Activated naive CD8-positive, alpha-beta T cell treated with anti-CD3 and anti-CD28 coated beads, Interleukin-2, amount 10 ng/mL, durations not matched to agents 7 days and 5 days (primary cell): Measurements from ENCODE around the gene GYPE. TPM values are rescaled to one million over a fixed set of nuclear protein-coding genes. Genes with fewer than 3 reads are reported as not detected.
"Not testable (repeated sequence)": the region's sequence is repeated elsewhere in the genome, so short reads cannot be mapped to it uniquely, and the experiment has no call there.

Source experiments
- ATAC-seq: fragments of 150-1000 bp; cut with Tn5 transposase; one replicate; pipeline ENCODE4 v1.10.0; 2021; ENCODE audit warnings: low read depth, moderate library complexity
- POLR2A ChIA-PET: fragments of 350-600 bp; sonication (Branson Sonifier 250); formaldehyde crosslinking; loops from one replicate; lab custom pipeline; 2021; ENCODE audit warnings: antibody characterized with exemption; lab: Charles Lee
- DNase-seq: peaks from one replicate; pipeline ENCODE4 v3.0.0; 2021
- H3K27ac Mint-ChIP-seq: one replicate; pipeline ENCODE4 v1.8.0; 2022; ENCODE audit warnings: mild to moderate bottlenecking, mixed read lengths
- H3K27me3 Mint-ChIP-seq: one replicate; pipeline ENCODE4 v1.8.0; 2022; ENCODE audit warnings: mild to moderate bottlenecking, moderate library complexity, mixed read lengths
- H3K36me3 Mint-ChIP-seq: one replicate; pipeline ENCODE4 v1.8.0; 2021; ENCODE audit warnings: mild to moderate bottlenecking, mixed read lengths
- H3K4me1 Mint-ChIP-seq: one replicate; pipeline ENCODE4 v1.8.0; 2021; ENCODE audit warnings: mixed read lengths
- H3K4me3 Mint-ChIP-seq: one replicate; pipeline ENCODE4 v1.8.0; 2022; ENCODE audit warnings: mild to moderate bottlenecking, moderate library complexity, mixed read lengths
- H3K9me3 Mint-ChIP-seq: one replicate; pipeline ENCODE4 v1.8.0; 2021; ENCODE audit warnings: mixed read lengths
- total RNA-seq, 2 experiments: library from RNA; stranded (reverse); gene quantifications; one replicate each; pipeline ENCODE4 v1.2.3, GENCODE V29; 2021

The GYPE gene
- 1 to 10 TPM; 3.0 to 3.5 TPM for total RNA-seq

GRCh38 chr4:143905440-143905839 is at the start of gene GYPE:
GYPE (minus strand) TSS chr4:143905559; CDS start chr4:143905507, 52 bp downstream.
- POLR2A ChIA-PET, DNase-seq, H3K27me3 Mint-ChIP-seq, H3K27ac Mint-ChIP-seq, H3K36me3 Mint-ChIP-seq, H3K9me3 Mint-ChIP-seq, ATAC-seq, H3K4me3 Mint-ChIP-seq: not testable (repeated sequence)
- peaks cover 23% of the 10 kb centered on the region for H3K4me1 Mint-ChIP-seq

DNA sequence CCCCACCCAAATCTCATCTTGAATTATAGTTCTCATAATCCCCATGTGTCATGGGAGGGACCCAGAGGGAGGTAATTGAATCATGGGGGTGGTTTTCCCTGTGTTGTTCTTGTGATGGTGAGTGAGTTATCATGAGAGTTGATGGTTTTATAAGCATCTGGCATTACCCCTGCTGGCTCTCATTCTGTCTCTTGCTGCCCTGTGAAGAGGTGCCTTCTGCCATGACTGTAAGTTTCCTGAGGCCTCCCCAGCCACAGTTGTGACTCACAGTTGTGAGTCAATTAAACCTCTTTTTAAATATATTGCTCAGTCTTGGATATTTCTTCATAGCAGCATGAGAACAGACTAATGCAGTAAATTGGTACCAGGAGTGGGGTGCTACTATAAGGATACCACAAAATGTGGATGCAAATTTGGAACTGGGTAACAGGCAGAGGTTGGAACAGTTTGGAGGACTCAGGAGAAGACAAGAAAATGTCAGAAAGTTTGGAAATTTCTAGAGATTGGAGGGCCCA is 46.2 kb upstream of the GYPE start:
- H3K4me1 Mint-ChIP-seq, H3K27ac Mint-ChIP-seq, POLR2A ChIA-PET, H3K4me3 Mint-ChIP-seq, ATAC-seq, DNase-seq, H3K27me3 Mint-ChIP-seq, H3K36me3 Mint-ChIP-seq, H3K9me3 Mint-ChIP-seq: not testable (repeated sequence)

GRCh38 chr4:143950967-143951366 is 45.6 kb upstream of the GYPE start:
- H3K36me3 Mint-ChIP-seq, ATAC-seq, H3K27ac Mint-ChIP-seq, DNase-seq, H3K27me3 Mint-ChIP-seq, H3K4me3 Mint-ChIP-seq, H3K4me1 Mint-ChIP-seq, POLR2A ChIA-PET, H3K9me3 Mint-ChIP-seq: not testable (repeated sequence)

GRCh38 chr4:143950185-143950584 is 44.8 kb upstream of the GYPE start:
- POLR2A ChIA-PET: not testable (repeated sequence)

DNA sequence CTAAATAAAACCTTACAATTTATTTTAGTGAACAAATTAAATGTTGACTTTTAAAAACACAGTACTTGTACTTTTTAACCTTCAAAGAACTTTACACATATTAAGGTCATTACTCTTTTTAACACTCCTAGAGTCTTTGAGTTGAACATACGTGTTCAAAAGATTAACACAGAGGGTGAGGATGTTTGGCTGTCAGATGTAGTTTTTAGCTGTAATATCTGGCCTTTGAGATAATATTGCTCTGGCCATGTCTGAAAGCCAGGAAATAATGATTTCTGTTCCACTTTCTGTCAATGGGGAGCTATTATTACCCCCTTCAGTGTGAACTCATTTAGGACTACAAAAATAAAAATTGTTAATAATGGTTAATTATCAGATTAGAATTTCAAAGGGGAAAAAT is 42.1 kb upstream of the GYPE start:
- ATAC-seq, H3K4me1 Mint-ChIP-seq, H3K9me3 Mint-ChIP-seq, H3K4me3 Mint-ChIP-seq, POLR2A ChIA-PET, H3K27ac Mint-ChIP-seq, H3K36me3 Mint-ChIP-seq, H3K27me3 Mint-ChIP-seq, DNase-seq: not testable (repeated sequence)

More at GRCh38 chr4:143950185-143950584, 44.8 kb upstream of the GYPE start:
- not testable (repeated sequence) for ATAC-seq, H3K27ac Mint-ChIP-seq, H3K4me3 Mint-ChIP-seq, H3K4me1 Mint-ChIP-seq, H3K36me3 Mint-ChIP-seq, DNase-seq, H3K9me3 Mint-ChIP-seq, H3K27me3 Mint-ChIP-seq

DNA sequence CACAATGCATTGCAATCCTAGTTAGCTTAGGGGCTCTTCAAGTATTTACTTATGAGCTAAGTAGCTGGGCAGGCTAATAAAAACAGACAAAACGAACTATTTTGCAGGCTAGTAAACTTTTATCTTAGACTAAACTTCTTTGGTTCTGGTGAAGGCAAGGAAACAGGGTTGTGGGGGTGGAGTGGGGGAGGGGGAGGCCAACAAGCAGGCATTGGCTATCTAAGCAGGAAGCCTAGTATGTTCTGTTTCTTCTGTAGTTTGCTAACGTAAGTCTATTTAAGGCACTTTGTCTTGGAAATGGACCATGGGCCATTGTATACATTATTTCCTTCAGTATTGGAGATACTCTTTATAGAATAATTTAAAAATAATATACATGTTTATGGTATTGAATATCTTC is 35.3 kb upstream of the GYPE start:
- H3K4me1 Mint-ChIP-seq, POLR2A ChIA-PET: not testable (repeated sequence)

DNA sequence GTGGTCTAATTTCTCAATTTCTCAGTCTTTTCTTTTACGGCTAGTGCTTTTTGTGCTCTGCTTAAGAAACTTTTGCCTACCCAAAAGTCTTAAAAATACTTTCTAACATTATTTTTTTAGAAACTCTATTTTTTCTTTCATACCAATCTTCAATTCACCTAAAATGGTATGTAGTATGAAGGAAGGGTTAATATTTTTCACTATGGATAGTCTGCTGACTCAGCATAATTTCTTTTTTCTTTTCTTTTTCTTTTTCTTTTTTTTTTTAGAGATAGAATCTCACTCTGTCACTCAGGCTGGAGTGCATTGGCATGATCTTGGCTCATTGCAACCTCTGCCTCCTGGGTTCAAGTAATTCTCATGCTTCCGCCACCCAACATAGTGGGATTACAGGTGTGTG is 34.2 kb upstream of the GYPE start:
- POLR2A ChIA-PET: no interaction called here
- ATAC-seq (no peak), DNase-seq (no peak)
- no peaks in the 10 kb centered on the region for H3K9me3 Mint-ChIP-seq
- peaks cover 3% of the 10 kb centered on the region for H3K27me3 Mint-ChIP-seq
- no peak overlapping the region for H3K27ac Mint-ChIP-seq
- no peaks in the 10 kb centered on the region for H3K36me3 Mint-ChIP-seq
- H3K4me3 Mint-ChIP-seq: no peak overlapping the region
- no peaks in the 10 kb centered on the region for H3K4me1 Mint-ChIP-seq

More for the DNA sequence above, 35.3 kb upstream of the GYPE start:
- ATAC-seq, DNase-seq, H3K36me3 Mint-ChIP-seq, H3K9me3 Mint-ChIP-seq, H3K27ac Mint-ChIP-seq, H3K4me3 Mint-ChIP-seq, H3K27me3 Mint-ChIP-seq: not testable (repeated sequence)

- not testable (repeated sequence) for H3K4me1 Mint-ChIP-seq, H3K9me3 Mint-ChIP-seq, H3K27ac Mint-ChIP-seq
Measured at GRCh38 chr4:143938890-143939289, 33.5 kb upstream of the GYPE start.

GRCh38 chr4:143921181-143921580 is 15.8 kb upstream of the GYPE start:
- Mint-ChIP-seq H3K9me3 (no peaks in the 10 kb centered on the region), H3K4me1 (peaks cover 14% of the 10 kb centered on the region), H3K27ac (peak overlapping the region; percentile 54), H3K4me3 (peak overlapping the region; percentile 7), H3K27me3 (no peaks in the 10 kb centered on the region), H3K36me3 (no peaks in the 10 kb centered on the region)
- POLR2A ChIA-PET: no interaction called here
- no peak for DNase-seq
- peak; percentile 42 for ATAC-seq

More at GRCh38 chr4:143938890-143939289, 33.5 kb upstream of the GYPE start:
- H3K27me3 Mint-ChIP-seq, H3K36me3 Mint-ChIP-seq, ATAC-seq, DNase-seq, H3K4me3 Mint-ChIP-seq, POLR2A ChIA-PET: not testable (repeated sequence)

GRCh38 chr4:143916485-143916884 is 11.1 kb upstream of the GYPE start:
- peaks cover 13% of the 10 kb centered on the region for H3K4me1 Mint-ChIP-seq
- DNase-seq, H3K27me3 Mint-ChIP-seq, H3K36me3 Mint-ChIP-seq, H3K27ac Mint-ChIP-seq, POLR2A ChIA-PET, H3K4me3 Mint-ChIP-seq, ATAC-seq, H3K9me3 Mint-ChIP-seq: not testable (repeated sequence)

GRCh38 chr4:143912478-143912877 is 7.1 kb upstream of the GYPE start:
- H3K27ac Mint-ChIP-seq: peak overlapping the region; percentile 81
- H3K27me3 Mint-ChIP-seq, POLR2A ChIA-PET, H3K9me3 Mint-ChIP-seq, DNase-seq, H3K36me3 Mint-ChIP-seq: not testable (repeated sequence)
- peak overlapping the region; percentile 37 for H3K4me3 Mint-ChIP-seq
- H3K4me1 Mint-ChIP-seq: peaks cover 16% of the 10 kb centered on the region
- peak; percentile 11 for ATAC-seq

- ATAC-seq (peak; percentile 84), DNase-seq (peak; percentile 65)
Measured at GRCh38 chr4:143911528-143912417, 6.4 kb upstream of the GYPE start.

GRCh38 chr4:143910906-143911305 is 5.5 kb upstream of the GYPE start:
- H3K27ac Mint-ChIP-seq: peak overlapping the region; percentile 5
- H3K27me3 Mint-ChIP-seq, H3K9me3 Mint-ChIP-seq, ATAC-seq, H3K36me3 Mint-ChIP-seq, DNase-seq, POLR2A ChIA-PET: not testable (repeated sequence)
- H3K4me1 Mint-ChIP-seq: peaks cover 23% of the 10 kb centered on the region
- H3K4me3 Mint-ChIP-seq: peak overlapping the region; percentile 76

More at GRCh38 chr4:143911528-143912417, 6.4 kb upstream of the GYPE start:
- Mint-ChIP-seq H3K27ac (peak overlapping the region; percentile 81), H3K4me3 (peak overlapping the region; percentile 76), H3K4me1 (peaks cover 20% of the 10 kb centered on the region)
- H3K36me3 Mint-ChIP-seq, H3K27me3 Mint-ChIP-seq, H3K9me3 Mint-ChIP-seq, POLR2A ChIA-PET: not testable (repeated sequence)

- POLR2A ChIA-PET, H3K36me3 Mint-ChIP-seq, H3K27me3 Mint-ChIP-seq, DNase-seq, H3K9me3 Mint-ChIP-seq: not testable (repeated sequence)
- H3K4me1 Mint-ChIP-seq: peaks cover 23% of the 10 kb centered on the region
- ATAC-seq: peak; percentile 62
- H3K4me3 Mint-ChIP-seq: peak overlapping the region; percentile 5
- peak overlapping the region; percentile 15 for H3K27ac Mint-ChIP-seq
Measured at GRCh38 chr4:143907811-143908210, 2.5 kb upstream of the GYPE start.
